GM21515 (cell line): Measurements from ENCODE around the gene RUNX1.

Source experiments
- ATAC-seq: cut with Tn5 transposase; IDR thresholded peaks from one replicate; pipeline ENCODE4 v1.9.1; 2021; ENCODE audit not compliant: unreplicated experiment

Gene RUNX1

GRCh38 chr21:34862951-34863350, 186.2 kb downstream of the RUNX1 start:
- no peak for ATAC-seq

- no peak for ATAC-seq
These were observed 187.8 kb downstream of the RUNX1 start for GRCh38 chr21:34861258-34861657.

GRCh38 chr21:34859976-34860653, 189.0 kb downstream of the RUNX1 start:
- no peak for ATAC-seq

GRCh38 chr21:34858559-34858958, 190.5 kb downstream of the RUNX1 start:
- no peak for ATAC-seq

- ATAC-seq: no peak
These were observed 191.2 kb downstream of the RUNX1 start for GRCh38 chr21:34857874-34858273.

GRCh38 chr21:34857122-34857713, 191.9 kb downstream of the RUNX1 start:
- ATAC-seq: no peak

- ATAC-seq: no peak
These were observed 196.7 kb downstream of the RUNX1 start for GRCh38 chr21:34852448-34852847.

- no peak for ATAC-seq
These were observed 198.9 kb downstream of the RUNX1 start for GRCh38 chr21:34850166-34850690.

- ATAC-seq: no peak
These were observed 202.4 kb downstream of the RUNX1 start for GRCh38 chr21:34846601-34847112.

GRCh38 chr21:34845521-34846451, 203.3 kb downstream of the RUNX1 start:
- ATAC-seq: peak; percentile 90

- no peak for ATAC-seq
These were observed 204.2 kb downstream of the RUNX1 start for GRCh38 chr21:34844924-34845238.

GRCh38 chr21:34844013-34844923, 204.8 kb downstream of the RUNX1 start:
- ATAC-seq: no peak

- no peak for ATAC-seq
These were observed 205.5 kb downstream of the RUNX1 start for GRCh38 chr21:34843562-34843961.

GRCh38 chr21:34841154-34841553, 207.9 kb downstream of the RUNX1 start:
- ATAC-seq: no peak

- no peak for ATAC-seq
These were observed 208.4 kb downstream of the RUNX1 start for GRCh38 chr21:34840693-34841092.

GRCh38 chr21:34838956-34839820, 209.9 kb downstream of the RUNX1 start:
- no peak for ATAC-seq

- no peak for ATAC-seq
These were observed 212.1 kb downstream of the RUNX1 start for GRCh38 chr21:34836933-34837505.

GRCh38 chr21:34836103-34836932, 212.8 kb downstream of the RUNX1 start:
- ATAC-seq: no peak
